HG03571 (cell line): ENCODE results near the gene ADCY10.
"Not testable (repeated sequence)": the region's sequence is repeated elsewhere in the genome, so short reads cannot be mapped to it uniquely, and the experiment has no call there.

Experiments used
- ATAC-seq: cut with Tn5 transposase; IDR thresholded peaks from one replicate; pipeline ENCODE4 v1.9.1; 2021; ENCODE audit not compliant: unreplicated experiment

ADCY10 gene

DNA sequence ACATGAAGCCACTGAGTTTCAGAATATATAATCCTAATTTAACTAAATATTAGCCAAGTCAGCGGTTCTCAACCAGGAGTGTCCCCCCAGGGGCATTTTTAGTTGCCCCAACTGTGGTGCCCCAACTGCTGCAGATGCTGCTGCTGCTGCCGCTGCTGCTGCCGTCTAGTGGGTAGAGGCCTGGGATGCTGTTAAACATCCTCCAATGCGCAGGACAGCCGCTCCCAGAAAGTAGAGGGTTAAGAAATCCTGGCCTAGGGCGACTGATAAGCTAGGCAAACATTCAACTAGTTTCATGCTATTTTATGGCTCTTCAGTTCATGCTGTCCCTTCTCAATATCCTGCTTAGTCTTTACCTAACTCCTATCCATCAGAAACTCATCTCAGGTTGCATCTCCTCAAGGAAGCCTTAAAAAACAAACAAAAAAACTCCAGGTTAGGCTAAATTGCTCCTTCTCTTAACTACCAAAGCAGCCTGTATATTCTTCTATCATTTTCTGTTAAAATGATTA lies 12.6 kb upstream of the ADCY10 start:
- no peak for ATAC-seq

DNA sequence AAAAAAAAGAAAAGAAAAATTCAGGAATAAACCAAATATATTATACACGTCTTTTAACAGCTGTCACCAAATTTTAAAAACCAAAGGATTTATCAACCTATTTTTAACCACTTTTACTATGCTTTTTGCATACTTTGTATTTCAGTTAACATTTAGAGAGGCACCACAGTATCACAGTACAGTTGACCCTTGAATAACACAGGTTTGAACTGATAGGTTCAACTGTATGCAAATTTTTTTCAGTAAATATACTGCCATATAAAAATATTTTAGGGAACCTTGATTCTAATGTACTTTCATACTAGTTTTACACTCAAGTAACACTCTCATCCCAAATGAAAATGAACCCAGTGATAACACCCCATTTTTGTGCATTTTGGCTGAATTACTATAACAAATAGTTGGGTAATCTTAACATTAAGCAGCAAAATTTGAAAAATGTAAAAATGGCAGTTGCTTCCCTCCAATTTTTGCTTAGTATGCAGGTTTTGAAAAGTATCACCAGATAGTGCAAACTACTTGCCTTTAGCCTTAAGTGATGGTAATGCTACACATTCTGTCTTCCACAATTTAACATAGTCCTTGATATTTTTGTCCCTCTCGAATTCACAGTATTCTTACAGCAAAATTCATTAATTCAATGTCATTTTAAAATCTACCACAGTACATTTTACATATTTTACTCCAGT lies 10.8 kb upstream of the ADCY10 start:
- no peak for ATAC-seq

DNA sequence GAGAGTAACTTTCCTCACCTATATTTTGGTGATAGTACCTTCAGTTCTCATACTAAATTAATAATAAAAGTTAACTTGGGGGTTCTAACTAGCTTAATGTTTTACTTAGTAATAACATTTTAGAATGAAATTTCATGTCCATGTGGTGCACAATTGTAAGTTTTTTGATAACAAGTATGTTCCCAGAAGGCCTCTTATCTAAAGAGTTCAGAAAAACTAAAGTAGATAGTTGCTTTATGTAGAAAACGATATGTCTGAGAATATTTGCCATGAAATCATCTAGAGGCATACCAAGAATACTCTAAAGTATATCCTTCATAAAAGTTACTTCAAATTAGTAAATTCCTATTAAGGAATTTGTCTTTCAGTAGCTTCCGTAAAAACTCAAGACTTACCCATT lies 10.2 kb upstream of the ADCY10 start:
- no peak for ATAC-seq

DNA sequence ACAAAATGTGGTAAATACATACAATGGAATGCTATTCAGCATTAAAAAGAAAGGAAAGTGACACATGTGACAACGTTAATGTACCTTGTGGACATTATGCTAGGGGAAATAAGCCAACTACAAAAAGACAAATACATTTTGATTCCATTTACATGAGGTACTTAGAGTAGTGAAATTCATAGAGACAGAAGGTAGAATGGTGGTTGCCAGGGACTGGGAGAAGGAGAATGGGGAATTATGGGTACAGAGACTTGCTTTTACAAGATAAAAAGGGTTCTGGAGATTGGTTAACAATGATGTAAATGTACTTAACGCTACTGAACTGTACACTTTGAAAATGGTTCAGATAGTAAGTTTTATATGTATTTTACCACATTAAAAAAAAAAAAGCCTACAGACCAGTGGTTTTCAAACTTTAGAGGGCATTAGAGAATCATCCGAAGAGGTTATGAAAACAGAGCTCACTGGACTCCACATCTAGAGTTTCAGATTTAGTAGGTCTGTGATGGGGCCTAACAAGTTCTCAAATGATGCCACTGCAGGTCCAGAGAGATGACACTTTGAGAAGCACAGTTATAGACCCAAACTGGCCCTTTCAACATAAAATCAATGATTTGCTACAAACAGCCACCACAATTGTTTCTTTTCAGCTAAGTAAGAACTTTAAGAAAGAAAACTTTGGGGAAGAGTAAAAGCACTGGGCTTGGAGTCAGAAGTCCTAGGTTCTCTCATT lies 9.6 kb upstream of the ADCY10 start:
- ATAC-seq: no peak

DNA sequence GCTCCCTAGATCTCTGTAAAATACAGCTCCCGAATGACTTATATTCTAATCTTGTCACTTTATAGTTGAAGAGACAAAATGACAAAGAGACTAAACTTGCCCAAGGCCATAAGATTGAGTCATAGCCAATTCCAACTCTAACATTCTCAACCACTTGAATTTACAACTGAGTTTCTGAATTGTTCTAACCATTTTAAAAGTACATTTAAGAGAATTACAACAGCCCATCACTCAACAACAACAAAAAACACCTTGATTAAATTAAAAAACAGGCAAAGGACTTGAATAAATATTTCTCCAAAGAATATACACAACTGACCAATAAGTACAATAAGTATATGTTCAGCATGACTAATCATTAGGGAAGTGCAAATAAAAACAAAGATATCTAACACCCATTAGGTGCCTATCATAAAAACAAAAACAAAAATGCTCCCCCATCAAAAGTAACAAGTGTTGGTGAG lies 8.7 kb upstream of the ADCY10 start:
- ATAC-seq: no peak

DNA sequence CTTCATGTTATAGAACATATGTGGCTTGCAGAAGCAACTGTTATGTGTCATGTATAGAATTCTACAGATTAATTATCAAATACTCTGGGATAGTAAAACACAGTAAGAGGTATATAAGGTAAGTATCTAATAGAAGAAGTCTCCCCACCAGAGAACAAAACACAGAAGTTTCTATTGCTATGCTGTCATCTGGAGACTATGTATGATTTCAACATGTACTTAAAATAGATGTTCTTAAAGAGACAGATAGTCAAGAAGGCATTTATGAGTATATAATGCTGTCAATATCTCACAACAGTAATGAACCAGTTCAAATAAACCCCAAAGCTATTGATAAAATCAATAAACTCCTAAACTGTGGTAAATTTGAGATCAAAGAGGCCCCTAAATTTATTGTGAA lies 8.1 kb upstream of the ADCY10 start:
- ATAC-seq: no peak

DNA sequence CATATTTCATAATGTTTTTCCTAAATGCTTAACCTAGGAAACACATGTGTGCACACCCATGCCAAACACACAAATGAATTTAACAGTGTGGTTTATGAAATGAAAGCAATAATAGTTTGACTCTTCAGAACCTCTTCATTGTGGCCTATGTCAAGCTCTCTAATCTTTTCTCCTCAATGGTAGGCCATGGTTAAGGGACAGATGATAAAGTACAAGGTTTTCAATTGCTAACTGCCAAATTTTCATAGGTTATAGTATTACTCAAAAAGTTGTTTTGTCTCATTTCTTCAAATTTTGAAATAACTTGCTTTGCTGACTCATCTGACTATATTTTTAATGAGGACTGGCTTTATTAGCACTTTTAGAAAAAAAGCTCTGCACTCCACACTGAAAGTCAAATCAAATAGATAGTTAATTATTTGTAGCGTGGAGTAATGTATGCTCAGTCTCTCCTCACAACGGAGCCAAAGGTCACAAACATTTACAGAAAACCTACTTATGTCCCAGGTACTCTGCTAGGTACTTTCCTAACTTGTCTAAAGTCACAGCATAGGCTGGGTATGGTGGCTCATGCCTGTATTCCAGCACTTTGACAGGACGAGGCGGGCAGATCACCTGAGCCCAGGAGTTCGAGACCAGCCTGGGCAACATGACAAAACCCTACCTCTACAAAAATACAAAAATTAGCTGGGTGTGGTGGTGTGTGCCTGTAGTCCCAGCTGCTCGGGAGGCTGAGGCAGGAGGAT lies 3.0 kb upstream of the ADCY10 start:
- no peak for ATAC-seq

DNA sequence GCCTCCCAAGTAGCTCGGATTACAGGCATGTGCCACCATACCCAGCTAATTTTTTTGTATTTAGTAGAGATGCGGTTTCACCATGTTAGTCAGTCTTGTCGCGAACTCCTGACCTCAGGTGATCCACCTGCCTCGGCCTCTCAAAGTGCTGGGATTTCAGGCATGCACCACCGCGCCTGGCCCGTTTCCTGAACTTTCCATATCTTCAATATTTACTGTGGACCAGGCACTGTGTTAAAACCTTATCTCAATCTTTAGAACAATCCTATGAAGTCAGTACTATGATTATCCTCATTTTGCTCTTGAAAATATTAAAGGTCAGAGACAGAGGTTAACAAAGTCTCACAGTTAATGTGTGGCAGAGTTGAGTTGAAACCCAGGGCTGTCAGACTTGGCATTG lies 1.6 kb upstream of the ADCY10 start:
- no peak for ATAC-seq

DNA sequence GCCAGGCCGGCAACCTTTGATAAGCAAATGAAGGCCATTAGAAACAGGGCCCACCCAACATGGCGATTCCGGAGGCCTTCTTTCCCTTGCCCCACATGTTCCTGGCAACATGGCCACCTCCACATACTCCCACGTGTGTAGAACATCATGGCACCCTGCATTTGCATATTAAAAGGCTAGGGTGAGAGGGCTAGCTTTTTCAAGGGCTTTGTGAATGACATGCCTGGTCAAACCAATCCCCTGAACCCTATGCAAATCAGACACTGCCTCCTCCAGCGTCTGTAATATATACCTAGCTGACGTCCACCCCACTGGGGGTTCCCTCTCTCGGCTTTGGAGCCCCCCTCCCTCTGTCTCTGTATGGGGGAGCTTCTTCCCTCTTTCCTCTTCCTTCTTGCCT lies 1.6 kb downstream of the ADCY10 start:
- ATAC-seq: no peak

DNA sequence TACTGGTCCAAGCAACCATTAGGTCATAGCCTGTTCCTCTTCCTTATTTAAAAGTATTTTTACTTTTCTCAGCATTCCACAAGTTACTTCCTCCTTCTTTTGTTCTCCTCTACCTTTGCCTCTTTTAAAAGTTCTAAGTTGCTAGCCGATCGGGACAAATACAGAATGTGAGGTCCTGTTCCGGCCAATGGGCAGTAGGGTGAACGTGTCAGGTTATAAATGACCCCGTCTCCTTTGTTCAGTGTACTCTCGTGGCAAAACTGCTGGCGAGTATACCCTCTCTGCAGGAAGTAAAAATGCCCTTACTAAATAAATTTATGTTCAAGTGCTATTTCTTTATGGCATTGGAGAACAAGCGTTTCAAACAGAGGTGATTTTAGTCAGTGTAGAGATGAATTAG lies 2.5 kb downstream of the ADCY10 start:
- no peak for ATAC-seq

DNA sequence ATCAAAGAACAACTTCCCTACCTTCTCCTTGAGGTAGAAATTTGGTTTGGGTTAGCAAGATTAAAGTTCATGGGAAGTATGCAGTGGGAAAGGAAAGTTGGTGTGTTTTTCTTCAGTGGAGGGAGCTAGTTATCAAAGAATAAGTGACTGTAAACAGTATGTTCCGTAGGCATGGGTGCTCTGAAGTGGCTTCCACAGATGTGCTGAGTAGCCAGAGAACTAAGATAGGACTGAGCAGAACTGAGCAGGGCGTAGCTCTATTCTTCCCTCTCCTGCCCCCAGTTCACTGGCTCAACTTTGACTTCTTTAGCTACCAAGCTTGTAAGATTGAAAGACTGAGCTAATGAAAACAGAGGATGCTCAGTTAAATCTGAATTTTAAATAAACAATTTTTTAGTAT lies 3.4 kb downstream of the ADCY10 start:
- no peak for ATAC-seq

DNA sequence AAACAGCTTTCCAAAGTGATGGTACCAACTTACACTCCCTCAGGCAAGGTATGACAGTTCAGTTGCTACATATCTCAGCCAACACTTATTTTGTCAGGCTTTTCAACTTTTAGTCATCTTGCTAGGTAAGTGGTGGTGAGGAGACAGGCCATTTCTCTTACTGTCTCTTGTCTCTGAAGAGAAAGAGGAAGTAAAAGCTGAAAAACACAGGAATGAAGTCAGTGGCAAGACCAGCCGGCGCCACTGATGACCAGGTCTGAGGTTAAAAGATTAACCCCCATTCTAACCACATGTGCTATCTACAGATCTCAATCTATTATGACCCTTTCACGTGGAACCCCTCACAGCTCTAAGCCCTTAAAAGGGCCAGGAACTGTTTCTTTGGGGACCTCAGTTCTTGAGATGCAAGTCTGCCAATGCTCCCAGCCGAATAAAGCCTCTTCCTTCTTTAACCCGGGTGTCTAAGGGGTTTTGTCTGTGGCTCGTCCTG lies 4.2 kb downstream of the ADCY10 start:
- ATAC-seq: no peak

DNA sequence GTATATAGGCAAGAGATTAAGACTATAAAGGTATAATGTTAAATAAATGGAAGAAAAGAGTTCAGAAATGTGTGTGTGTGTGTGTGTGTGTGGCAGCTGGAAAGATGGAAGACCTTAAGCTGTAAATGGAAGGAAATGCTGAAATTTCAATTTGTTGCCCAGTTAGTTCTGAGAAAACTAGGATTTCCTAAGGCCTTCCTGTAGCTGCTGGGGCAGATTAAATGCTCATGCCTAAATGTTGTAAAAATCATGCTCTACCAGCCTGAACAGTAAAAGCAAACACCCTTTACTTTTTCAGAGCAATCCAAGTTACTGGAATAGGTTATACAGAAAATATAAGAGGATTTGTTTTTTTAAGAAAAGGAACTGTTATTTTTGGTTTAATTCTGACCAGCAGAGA lies 8.3 kb downstream of the ADCY10 start:
- ATAC-seq: no peak

DNA sequence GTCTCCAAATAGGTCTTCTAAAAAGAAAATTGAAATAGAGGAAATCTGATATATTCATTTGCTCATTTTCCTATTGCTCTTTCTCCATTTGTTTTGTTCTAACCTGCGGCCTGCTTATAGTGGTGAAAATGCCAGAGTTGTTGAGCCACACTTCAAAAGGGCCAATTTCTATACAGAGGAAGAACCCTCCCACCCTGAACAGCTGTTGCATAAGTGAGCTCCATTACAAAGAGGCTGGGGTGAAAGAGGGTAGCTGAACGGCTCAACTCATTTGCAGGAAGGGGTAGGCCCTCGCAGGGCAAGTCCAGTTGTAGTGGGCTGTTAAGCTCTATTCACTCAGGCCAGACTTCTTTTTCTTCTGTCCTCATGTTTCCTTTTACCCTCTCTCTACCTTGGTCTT lies 8.8 kb downstream of the ADCY10 start:
- no peak for ATAC-seq

DNA sequence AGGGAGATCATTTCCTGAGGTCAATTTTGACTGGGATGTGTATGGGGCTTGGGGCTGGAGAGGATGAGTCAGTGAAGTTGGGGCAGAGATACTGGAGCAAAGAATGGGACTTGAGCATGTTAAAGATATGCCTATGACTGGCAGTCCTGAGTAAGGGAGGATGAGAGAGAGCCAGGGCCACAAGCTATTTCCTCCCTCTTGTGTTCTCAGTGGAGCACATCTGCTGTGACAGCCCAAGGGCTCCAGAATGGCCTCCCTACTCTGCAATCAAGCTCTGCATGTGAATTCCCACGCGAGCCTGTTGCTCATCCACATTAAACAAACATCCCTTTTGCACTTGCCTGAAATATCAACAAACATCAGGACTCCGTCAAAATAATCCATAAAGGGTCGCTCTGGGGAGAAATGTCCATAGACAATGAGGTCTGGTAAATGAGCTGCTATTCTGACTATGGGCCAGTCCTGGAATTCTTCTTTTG lies 9.2 kb downstream of the ADCY10 start:
- no peak for ATAC-seq

DNA sequence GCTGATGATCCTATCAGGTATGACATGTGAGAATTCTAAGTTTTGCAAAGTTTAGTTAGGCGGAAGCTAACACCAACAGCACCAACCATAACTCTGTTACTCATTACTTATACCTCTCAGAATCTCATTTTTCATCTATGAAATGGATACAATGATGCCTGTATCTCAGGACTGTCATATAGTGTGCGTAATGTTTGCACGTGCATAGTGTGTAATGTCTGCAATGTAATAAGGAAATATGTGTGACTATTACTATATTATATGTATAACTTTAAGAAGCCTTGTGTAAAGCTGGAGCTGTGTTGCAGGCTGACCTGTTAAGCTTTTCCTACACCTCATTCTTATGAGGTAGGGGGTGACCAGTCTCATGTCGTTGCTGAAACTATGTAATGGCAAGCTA lies 13.0 kb downstream of the ADCY10 start:
- no peak for ATAC-seq

DNA sequence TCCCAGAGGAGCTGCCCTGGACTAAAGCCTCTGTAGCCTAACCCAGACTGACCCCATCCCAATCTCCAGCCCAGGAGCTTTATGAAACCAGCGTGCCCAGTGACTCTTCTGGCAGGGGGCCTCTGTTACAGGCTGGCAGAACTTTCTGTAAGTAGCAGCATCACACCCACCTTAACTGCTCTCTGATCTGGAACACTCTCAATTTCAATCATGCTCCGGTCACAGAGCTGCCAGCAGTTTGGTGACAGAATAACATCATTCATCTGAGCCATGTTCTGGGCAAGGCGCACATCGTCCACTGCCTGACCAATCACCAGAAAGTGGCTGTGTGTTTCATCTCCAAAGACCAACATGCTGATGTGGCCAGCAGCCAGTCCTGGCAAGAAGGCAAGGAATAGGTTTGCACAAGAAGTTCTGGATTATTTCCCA lies 14.7 kb downstream of the ADCY10 start:
- peak; percentile 96 for ATAC-seq

DNA sequence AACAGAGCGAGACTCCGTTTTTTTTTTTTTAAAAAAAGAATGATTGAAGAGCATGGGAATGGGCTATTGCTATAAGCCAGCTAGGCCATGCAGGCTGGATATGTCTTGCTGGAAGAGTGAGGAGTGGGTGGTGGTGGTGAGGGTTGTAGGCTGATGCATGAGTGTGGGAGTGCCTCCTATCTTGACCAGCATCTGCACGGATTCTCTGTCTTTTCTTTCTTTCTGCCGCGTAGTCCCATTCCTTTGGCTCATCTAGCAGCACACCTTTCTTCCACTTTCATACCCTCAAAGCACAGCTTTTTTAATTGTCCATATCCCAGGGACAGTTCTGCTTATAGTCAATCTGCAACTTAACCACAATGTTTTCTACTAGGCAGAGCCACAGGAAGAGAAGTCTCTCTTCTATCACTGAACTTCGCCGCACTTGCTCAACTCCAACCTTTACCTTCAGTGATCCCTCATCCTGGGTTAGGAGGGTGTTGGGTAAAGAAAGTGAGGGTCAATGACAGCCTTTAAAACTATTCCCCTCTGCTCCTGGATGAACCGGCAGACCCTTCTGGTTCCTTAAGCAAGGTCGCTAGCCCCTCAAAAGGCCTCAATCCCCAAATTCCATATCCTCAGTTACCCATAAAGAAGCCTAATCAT lies 15.2 kb downstream of the ADCY10 start:
- ATAC-seq: no peak

DNA sequence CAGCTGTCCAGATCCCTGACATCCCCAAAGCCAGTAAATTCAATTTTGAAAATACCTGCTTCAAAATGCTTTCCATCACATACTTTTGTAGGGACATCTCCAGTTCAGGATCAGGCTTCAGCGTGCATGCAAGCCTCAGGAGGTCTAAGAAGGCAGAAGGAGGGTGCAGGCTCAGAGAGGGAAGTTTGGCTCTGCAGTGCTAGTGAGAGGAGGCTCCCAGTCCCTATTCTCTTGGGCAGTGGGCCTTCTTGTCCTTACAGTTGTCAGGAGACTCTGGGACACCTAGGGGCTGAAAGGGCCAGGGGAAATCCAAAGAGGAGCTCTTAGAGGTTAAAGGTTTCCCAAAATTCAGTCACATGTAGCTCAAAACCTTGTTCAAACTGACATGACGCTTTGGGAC lies 20.1 kb downstream of the ADCY10 start:
- no peak for ATAC-seq

DNA sequence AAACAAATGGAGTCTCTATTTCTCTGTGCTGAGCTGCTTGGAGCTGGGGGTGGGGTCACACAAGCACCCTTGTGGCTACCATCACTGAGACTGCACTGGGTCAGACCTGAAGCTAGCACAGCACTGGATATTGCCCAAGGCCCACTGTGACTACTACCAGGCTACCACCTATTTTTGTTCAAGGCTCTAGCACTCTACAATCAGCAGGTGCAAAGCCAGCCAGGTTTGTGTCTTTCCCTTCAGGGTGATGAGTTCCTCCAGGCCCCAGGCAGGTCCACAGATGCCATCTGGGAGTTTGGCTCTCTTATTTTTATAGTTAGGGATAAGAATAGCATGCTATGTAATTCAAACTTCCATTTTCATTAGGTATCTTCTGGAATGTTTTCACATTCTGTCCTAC lies 23.5 kb downstream of the ADCY10 start:
- no peak for ATAC-seq

DNA sequence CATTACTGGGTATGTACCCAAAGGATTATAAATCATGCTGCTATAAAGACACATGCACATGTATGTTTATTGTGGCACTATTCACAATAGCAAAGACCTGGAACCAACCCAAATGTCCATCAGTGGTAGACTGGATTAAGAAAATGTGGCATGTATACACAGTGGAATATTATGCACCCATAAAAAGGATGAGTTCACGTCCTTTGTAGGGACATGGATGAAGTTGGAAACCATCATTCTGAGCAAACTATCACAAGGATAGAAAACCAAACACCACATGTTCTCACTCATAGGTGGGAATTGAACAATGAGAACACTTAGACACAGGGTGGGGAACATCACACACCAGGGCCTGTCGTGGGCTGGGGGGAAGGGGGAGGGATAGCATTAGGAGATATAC lies 26.7 kb downstream of the ADCY10 start:
- ATAC-seq: not testable (repeated sequence)
